Fibroblast of peridontal ligament (primary cell): ENCODE measurements around the gene MDM1.

Experiments used
- DNase-seq: peaks from one replicate; pipeline ENCODE4 v3.0.0-alpha.2; 2010; ENCODE audit errors: extremely low read depth

MDM1 gene

DNA sequence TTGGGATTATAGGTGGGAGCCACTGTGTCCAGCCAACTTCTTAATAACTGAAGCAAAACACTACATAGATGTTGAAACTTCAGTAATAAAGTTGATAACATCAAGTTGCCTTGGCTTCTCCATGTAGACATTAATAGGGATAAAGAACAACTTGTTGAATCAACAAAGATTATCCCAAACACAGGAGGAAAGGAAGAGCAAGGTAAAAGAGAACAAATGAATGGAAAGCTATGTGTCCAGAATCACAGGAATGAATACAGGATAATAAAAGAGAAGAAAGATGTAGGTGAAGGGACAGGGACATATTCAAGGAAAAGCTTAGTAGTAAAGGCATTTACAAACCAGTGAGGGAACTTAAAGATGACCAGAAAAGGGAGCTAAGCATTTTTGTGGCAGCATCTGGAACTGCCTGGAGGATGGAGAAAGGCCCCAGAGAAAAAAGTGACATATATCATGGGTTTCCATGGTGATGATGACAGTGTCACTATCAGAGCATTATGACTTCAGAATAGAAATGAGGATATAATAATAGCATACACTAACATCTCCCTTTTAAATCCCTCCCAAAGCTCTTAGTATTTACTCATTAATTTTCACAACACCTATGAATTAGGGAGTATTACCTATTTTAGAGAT lies 24.0 kb upstream of the MDM1 start:
- DNase-seq, result no peak

DNA sequence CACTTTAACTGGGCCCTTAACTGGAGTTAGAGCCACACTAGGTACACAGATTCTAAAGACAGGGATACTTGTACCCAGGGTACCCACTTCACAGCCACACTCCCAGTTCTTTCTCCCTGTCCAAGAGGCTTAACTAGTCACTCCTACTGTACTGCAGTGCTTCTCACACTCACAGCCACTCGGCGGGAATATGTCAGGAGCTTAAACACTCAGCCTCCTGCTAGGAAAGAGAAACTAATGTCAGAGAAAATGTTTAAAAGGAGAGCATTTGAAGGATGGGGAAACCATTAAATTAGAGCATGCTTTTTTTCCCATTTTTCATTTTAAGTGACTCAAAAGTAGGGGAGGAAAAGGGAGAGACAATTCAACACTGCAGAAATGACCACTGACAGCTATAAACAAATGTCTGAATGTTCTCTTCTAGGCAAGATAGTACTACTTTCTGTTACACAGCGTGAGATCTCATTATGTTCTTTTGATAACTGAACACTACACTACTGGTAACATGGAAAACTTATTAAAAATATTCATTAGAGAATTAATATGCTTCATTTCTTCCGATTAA lies 22.9 kb upstream of the MDM1 start:
- DNase-seq, result no peak

DNA sequence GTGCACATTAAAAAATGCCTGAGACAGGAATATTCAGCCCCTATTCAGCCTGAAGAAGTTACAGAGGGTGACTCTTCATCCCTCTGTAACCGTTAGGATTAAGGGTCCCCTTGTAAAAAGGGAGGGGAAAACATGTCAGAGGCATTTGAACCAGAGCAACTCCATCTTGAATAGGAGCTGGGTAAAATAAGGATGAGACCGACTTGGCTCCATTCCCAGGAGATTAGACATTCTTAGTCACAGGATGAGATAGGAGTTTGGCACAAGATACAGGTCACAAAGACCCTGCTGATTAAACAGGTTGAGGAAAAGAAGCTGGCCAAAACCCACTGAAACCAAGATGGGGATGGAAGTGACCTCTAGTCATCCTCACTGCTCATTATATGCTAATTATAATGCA lies 19.9 kb upstream of the MDM1 start:
- no peak for DNase-seq

DNA sequence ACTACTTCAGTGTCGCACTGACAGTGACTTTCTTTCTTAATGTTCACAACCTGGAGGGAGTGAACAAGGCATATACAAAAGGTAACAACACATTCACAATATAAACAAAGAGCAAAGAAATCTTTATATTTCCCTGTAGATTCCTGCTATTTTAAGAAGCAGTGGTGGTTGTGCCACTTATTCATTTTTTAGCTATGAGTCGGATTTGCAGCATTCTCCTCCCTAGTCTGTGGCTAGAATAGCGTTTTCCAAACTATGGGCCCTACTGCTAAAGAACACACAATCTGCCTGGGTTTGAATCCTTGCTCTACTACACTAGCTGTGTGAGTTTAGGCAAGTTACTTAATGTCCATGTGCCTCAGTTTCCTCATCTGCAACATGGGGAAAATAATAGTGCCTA lies 18.6 kb upstream of the MDM1 start:
- peak; percentile 66 for DNase-seq

DNA sequence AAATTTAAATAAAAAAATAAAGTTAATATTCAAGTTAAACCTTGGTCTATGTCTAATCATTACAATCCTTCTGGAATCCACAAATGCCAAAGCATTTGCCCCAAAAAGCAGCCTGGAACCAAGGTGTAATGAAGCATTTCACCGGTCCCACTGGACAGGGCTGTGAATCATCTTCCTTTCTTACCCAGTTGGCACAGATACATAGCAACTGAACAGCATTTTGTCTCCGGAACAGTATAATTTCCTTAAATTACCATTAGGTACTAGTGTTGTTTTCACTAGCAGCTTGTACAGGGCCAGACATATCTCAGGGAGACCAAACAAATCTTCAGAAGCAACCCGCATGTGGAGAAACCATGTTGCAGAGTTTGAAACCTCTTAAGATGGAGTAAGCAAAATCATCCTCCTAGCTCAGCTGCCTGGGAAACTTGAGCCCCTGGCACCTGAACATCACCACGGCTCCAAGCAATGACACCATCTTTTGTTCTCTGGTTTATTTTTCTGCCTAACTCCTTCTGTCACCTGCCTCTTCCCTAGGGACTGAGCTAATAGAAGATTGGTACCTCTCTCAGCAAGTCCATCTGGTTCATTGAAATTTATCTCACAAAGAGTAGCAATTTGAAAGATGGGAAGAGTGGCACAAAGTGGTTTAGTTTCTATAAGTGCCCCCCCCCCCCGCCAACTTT lies 17.9 kb upstream of the MDM1 start:
- DNase-seq, result no peak

DNA sequence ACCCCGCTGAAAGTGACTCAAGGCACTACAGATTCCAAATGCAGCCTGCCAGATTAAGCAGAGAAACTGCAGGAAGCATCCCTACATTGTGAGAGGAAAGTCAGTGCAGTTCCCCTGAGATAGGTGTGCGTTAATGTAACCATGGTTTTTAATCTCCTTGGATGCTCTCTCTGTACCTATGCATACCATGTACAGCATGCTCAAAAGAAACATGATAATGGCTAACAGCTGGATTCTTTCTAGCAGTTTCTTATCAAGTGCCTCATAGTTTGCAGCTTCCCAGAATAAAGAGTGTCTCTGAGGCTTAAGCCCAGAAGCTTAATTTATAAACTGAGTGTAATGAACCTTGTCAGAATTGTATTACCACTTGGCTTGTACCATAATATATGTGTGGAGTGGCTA lies 17.1 kb upstream of the MDM1 start:
- peak; percentile 25 for DNase-seq

DNA sequence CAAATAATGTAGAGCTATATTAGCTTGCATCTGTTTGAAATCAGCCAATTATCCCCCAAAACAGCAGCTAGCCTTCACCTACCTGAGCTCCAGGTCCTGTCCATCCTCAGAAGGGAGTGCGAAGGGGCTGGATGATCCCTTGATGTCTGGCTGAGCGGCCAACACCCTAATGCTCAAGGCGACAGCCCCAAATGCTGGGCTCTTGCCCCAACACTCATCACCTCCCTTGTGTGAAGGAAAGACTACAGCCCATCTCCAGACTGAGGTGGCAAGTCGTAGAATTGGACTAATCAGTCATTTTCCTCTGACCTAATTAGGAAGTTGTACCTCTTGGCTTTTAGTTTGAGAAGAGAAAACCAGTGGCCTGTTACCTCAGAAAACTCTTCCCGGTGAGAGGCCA lies 16.3 kb upstream of the MDM1 start:
- no peak for DNase-seq

DNA sequence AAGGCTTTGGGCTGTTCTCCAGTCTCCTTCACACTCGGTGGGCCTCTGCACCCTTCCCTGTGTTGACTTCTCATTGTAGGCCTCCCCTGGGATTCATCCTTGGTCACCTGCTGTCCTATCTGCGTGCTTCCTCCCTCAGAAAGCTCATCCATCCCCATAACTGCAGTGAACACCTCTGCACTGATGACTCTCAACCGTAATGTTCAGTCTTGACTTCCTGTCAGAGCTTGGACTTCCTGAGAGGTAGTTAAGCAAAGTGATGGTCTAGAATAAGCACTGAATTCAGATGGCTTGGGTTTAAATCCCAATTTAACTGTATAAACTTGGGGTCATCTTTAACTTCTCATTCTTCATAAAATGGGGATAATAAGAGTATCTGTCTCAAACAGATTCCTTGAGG lies 13.6 kb upstream of the MDM1 start:
- no peak for DNase-seq

DNA sequence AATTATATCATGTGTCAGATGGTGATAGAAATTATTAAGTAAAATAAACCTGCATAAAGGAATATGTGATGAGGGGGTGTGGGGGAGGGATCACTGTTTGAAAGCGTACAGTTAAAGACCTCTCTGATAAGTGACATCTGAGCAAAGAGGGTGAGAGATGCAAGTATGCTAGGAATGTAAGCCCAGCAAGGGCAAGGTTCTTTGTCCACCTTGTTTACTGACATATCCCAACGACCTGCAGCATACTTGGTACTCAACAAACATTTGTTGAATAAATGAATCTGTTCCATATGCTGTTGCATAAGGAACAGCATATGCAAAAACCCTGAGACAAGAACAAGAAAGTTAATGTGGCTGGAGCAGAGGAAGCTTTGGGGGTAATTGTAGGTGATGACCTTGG lies 12.0 kb upstream of the MDM1 start:
- DNase-seq, result no peak

DNA sequence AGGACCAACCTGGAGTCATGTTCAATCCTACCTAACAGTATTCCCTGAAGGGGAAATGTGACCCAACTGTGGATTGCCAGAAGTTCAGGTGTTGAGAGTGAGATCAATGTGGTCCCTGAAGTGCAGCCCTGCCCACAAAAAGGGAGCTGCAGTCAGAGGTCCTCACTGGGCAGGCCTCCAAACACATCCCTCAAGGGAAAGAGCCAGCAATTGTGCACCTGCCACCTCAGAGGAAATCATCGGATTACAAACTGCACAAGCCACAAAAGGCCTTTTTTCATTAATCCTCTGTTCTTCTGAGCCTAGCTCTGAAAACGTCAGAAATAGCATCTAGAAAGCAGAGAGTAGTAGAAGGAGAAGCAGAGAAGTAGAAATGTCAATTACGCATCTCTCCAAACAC lies 10.8 kb upstream of the MDM1 start:
- no peak for DNase-seq

DNA sequence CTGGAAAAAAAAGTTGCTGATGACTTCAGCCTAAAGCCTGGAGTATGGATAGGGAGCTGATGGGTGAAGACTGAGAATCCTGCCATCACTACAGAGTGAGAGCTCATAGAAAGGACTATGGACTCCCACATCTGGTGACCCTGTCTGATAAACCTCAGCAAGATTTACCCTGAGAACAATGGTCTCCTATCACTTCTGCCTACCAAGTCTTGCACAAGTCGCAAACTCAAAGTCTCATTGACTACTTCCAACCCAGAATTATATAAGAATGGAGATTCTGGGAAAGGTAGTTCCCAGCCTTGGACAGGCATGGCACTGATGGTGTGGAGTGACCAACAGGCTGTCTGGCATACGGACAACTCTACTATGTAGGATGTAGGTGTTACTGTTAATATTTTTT lies 9.7 kb upstream of the MDM1 start:
- no peak for DNase-seq

DNA sequence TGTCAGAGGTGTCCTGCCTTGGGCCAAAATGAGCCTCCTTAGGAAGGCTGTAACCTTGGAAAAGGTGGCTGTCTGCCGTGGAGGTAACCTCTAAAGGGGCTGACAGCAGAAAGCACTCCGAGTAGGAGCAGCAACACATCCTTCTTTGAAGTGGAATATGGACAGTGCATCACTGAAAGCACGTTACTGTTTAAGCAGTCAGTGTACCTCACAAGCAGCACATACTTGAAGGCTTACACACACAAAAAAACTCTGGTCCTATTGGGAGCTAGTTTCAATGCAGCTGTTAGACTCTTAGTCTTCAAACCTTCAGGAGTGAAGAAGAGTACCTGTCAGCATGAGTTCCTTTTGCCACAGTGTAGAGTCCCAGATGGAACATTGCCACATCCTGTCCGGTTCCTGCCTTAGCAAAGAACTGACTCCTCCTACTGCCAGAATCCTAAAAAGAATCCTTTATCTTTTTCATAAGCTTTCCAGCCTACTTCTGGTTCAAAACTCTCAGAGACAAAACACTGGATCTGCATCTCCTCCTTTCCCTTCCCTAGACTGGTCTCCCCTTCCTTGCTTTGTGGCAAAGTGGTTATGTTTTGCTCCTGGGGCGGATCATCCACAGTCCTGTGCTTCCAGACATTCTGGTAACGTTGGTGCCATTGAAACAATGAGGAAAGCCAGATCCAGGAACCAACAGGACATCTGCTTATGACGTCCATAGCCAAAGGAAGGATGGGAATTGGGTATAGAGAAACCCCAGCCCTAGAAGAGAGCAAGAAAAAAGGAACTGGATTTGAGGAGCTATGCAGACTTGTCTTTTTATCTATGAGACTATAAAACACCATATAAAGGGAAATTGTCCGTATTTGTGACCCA lies 8.5 kb upstream of the MDM1 start:
- no peak for DNase-seq

DNA sequence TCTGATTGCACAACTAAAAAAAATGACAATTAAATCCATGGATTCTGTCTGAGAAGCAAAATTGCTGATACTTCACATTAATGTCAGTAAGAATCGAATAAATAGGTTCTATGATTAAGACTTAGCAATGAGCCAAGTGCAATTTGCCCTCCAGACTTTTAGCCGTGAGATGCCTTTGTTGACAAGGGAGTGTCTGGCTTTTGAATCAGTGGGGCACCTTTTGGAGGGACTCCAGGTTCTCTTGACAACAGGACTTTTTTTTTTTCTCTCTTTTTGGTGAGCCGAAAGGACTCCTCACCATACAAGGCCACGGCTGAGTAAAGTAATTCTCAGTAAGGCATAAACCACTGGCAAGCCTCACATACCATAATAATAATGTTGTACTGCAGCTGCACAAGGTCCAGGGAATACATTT lies 4.7 kb upstream of the MDM1 start:
- no peak for DNase-seq

DNA sequence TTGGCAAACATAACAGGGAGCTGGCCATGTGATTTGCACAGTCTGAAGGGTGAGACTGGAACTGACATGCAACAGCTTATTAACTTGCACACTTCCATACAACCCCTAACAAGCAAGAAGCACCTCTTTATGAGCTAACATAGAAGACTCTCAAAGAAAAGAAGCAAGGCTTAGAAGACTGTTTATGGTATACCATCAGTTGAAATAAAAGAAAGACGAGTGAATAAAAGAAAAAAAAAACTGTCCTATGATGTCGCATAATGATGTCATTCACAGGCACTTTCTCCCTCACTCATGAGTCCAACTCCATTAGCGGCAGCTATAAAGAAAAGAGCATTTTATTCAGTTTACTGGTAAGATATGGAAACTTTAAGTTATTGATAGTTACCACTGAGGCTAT lies 3.3 kb upstream of the MDM1 start:
- DNase-seq, result no peak

DNA sequence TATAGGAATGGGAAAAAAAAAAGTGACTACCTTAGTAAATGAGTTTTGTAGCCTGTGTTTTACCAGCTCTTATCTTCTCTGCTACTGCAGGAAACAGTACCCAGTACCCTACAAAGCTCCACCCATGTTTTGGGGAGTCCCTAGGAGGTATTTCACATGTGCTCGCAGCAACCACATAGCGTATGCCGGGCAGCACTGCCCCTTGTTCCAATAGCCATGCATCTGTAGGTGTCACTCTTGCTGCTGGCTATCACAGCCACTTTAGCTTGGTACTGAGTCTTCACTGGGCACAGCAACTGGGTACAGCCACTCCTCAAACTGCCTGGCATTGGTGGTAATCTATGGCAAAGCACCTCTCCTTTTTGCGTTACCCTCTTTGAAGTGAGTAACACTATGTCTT lies 2.0 kb upstream of the MDM1 start:
- DNase-seq, result no peak

DNA sequence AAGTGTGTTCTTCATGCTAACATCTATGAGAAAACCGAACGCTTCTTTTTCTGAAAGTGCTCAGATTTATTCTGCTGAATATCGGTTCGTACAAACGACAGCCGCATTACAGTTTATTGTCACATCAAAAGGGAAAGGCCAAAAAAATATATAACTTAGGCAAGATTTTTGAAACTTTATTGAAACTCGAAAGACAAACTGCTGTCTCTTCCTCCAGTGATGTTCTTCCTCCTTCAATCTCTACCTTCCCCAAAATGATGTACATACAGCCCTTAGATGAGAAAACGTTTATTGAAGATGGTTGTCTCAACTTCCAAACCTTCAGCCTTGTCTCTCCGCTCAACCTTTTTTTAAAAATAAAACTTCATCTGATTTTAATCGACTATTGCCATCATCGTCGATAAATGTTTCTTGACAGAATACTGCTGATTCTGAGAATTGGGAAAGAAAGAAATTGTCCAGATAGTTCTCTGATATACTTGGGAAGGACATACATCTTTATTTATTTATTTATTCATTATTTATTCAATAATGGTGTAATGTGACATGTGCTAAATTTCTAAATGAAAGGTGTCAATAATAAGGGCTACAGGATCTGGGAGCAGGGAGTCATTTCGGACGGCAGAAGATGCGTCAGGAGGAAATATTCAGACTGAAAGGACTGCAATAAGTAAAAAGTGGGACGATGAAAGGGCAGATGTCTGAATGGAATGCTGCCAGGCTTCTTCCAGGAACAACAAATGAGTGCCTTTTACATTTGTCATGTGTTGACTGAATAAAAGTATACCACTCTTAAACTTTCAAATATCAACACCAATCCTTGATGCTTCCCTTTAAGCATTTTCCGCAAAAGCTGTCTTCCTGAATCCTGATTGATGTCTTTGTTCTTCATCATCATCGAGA lies 817 bp upstream of the MDM1 start:
- DNase-seq, result no peak

DNA sequence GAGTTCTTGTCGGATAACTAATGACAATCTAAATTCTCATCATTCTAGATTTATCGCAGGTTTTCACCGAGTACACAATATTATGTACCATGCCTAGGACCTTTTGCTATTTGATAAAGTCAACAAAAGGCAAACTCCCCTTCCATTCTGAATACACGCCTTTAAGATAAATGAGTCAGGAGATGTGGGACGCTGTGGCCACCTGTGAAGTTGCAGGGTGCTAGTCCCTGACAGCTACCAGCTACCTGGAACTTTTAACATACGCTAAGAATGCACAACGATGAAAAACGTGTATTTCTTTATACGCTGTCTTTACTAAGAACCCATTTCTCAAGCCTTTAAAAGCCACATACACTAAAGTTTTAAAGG lies 678 bp downstream of the MDM1 start:
- DNase-seq, result no peak

DNA sequence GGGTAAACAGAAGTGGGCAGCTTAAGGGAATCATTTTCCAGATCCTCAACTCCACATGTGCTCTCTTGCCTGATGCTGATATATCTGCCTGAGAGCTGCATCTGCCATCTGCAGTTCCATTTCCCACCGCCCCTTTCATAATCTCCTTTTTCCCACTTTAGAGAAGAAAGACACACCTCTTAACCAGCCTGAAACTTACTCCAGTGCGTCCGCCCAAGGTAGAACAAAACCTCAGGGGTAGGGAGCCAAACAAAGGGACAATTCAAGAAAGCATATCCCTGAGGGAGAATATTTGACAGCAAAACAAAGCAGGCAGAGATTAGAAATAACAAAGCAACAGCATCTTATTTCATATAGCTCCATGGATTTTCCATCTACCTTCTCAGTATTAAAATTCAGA lies 4.3 kb downstream of the MDM1 start:
- no peak for DNase-seq

DNA sequence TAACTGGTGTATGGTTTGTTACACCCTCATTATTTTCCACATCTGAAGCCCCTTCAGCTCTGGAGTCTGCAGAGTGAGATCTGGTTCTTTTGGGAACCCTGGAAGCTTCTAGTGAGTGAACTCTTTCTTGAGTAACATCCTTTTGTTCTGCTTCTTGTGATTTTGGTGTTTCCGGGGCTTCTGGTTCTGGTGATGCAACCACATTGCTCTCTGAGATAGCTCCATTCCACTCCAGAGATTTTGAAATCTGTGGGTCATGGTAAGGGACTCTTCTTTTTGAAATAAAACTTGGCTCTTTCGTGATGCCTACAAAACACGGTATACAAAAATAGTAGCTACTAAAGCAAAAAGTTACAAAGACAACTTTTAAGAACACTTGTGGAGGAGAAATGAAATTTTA lies 5.4 kb downstream of the MDM1 start:
- DNase-seq, result no peak

DNA sequence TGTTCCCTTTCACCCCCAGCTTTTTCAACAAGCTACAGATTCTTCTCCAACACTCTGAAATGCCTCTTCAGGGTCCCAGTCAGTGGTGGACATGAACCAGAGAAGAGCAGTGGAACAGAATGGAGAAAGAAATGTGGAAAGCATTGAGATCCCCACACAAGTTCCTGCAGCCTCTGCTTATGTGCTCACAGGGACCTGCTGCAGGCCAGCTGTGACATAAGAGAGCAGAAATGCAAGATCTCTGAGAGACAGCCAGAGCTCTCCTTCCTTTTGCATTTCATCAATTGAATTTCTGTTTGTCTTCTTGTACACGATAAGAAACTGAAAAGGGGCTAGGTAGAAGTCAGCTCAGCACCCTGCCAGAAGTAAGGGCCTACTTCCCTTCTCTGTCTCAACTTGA lies 6.2 kb downstream of the MDM1 start:
- no peak for DNase-seq

DNA sequence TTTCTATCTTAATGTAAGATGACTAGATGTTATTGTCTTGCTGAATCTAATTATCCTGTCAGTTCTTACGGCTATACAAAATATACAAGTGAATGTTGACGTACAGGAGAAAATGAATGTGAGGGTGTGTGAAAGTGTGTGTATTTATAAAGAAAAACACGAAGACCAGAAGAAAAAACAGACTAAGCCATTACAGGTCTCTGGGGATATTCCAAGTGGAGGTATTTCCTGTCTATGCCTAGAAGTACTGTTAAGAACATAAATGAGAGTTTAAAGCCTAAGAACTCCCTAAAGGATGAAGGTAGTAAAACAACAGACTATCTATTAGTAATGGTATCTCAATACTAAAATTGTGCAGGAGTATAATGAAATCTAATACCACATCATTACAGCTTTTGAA lies 7.6 kb downstream of the MDM1 start:
- DNase-seq, result no peak

DNA sequence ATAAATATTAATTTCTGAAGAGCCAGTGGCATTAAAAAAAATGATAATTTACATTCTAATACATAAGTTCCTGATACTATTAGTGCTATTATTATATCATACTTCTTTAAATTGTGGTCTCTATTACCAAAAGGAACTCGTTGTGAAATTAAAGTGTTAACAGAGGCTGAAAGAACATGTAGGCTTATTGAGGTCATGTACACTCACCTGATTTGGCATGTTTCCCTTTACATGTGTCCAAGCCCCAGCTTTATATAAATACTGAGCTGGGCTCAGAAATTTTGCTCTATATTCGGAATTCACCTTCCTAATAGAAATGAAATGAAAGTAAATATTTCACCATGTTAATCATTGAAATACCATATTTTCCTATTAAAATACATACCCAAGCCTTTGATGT lies 11.0 kb downstream of the MDM1 start:
- no peak for DNase-seq
